ENCODE results near the gene HSPG2.

- no peak for TF ChIP-seq CTCF (IDR thresholded peaks at IDR 0.05)
- TF ChIP-seq POLR2A (IDR thresholded peaks at IDR 0.05): no peak
Observed at GRCh38 chr1:21779613-21780521, 157.2 kb downstream of the HSPG2 start.

All from thyroid gland (tissue), 4 donors.